Germinal center (tissue), 1 donor: ENCODE data around the gene OPCML.

Source experiments
- DNase-seq: peaks from one replicate; pipeline ENCODE4 v3.0.0; 2012; ENCODE audit warnings: mixed read lengths, low spot score

OPCML gene

DNA sequence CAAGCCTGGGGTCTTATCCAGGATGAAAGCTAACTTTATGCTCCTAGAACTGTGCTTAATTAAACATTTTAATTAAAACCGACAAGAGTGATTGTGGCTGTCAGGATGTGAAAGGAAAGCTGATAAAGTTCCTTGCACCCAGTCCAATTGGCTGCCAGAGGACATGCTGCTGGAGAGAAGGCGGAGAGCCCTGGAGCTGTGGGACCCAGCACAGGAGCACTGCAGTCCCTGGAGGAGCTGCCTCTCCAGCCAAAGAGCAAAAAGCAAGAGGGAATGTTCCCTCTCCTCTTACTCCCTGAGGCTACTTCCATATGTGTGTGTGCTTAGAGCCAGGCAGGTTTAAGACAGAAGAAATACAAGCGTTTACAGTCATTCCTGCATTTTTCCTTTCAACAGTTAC, 118.6 kb downstream of the OPCML start:
- no peak for DNase-seq

- no peak for DNase-seq
Measured at GRCh38 chr11:133409799-133410198, 122.5 kb downstream of the OPCML start.

GRCh38 chr11:133408936-133409335, 123.4 kb downstream of the OPCML start:
- DNase-seq, result no peak

- no peak for DNase-seq
Measured at GRCh38 chr11:133408402-133408801, 123.9 kb downstream of the OPCML start.

GRCh38 chr11:133406489-133406888, 125.8 kb downstream of the OPCML start:
- DNase-seq, result no peak

- DNase-seq, result no peak
Measured at GRCh38 chr11:133403900-133404299, 128.4 kb downstream of the OPCML start.

DNA sequence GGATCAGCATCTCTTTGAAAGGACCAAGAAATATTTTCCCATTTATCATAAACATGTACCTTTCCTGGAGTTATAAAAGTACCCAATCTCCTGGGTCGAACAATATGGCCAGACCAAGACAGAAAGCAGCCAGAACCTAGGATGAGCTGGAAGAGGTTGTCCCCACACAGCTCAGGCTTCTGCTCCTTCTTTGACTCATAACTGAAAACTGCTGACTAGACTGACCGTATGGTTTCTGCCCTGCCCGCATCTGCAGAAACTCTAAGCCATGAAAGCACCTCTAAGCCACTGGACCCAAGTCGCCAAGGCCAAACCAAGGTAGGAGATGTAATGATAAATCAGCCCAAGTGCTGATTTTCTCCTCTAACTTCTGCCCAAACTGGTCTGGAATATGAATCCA, 129.8 kb downstream of the OPCML start:
- DNase-seq, result no peak

GRCh38 chr11:133399855-133400625, 132.3 kb downstream of the OPCML start:
- DNase-seq, result no peak

- no peak for DNase-seq
Measured at GRCh38 chr11:133399294-133399693, 133.0 kb downstream of the OPCML start.

GRCh38 chr11:133390803-133391202, 141.5 kb downstream of the OPCML start:
- no peak for DNase-seq

DNA sequence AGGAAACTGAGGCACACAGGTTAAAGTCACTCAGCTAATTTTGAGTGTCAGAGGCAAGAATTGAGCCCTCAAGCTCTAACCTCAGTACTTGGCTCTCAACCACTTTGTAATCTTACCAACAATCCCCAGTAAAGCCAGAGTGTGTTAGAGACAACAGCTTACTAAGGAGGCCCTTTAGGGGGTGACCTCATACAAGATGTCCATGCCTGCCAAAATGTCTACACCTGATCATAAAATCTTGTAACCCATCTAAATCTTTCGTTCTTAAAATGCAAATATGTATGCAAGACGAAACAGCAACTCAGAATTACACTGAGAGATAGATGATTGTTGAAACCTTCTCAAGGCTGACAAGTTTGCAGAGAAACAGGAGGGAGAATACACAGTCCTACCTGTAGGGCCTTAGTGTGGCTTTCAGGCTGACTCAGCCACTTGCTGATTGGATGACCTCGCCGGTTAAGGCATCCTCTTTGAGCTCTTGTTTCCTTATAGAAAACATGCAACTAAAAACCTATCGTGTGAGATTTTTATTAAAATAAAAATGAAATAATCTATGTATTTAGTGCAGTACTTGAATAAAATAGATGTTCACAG, 143.2 kb downstream of the OPCML start:
- DNase-seq, result no peak

GRCh38 chr11:133388260-133388659, 144.0 kb downstream of the OPCML start:
- DNase-seq, result no peak

DNA sequence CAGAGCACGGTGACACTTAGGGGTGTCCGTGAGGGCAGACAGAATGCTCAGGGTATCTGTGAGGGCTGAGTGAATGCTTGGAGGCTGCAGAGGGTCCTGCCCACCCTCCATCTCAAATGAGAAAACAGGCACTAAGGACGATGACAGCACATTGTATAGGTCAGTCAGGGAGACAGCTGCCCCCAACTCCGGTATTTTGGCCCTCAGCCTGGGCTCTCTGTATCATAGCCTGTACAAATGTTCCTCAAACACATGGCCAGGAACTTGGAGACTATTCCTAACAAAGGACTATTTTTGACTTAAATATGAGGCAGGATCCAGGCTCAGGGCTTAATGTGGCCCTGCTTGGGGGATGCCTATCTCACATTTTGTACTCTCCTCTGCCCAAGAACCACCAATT, 145.4 kb downstream of the OPCML start:
- DNase-seq, result no peak

DNA sequence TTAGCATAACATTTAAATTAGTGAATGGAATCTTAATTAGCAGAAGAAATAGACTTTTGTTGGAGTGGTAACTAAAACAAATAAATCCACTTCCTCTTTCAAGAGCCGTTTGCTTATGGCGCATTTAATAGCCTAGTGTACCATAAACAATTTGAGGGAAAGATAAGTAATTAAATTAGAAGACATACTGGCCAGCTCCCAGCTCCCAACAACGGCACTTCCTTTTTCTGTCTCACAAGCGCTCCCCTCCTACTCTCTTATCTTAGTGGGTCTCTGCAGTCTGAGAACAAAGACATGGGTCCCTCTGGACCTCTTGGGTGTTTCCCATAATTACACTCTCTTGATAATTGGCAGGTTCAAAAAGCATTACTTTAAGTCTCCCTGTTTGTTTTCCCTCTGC, 146.0 kb downstream of the OPCML start:
- DNase-seq, result no peak

GRCh38 chr11:133385781-133386180, 146.5 kb downstream of the OPCML start:
- DNase-seq, result no peak

GRCh38 chr11:133384731-133385130, 147.6 kb downstream of the OPCML start:
- no peak for DNase-seq

DNA sequence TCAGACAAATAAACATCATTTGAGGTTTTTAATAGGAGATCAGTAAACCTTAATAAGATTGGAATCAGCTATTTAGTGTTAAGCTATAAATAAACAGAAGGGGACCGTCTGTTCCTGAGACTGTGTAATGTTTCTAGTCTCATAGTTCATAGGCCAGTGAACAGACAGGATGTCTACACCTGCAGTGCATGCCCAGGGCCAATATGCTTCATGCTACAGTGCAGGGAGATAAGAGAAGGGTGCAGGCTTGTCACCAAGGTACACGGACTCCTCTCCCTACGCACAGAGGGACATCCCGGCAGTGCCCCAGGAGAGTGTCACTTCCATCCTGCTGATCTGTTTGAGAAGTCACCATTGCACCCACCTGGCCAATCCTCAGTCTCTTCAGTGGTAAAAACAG, 148.6 kb downstream of the OPCML start:
- DNase-seq, result no peak

DNA sequence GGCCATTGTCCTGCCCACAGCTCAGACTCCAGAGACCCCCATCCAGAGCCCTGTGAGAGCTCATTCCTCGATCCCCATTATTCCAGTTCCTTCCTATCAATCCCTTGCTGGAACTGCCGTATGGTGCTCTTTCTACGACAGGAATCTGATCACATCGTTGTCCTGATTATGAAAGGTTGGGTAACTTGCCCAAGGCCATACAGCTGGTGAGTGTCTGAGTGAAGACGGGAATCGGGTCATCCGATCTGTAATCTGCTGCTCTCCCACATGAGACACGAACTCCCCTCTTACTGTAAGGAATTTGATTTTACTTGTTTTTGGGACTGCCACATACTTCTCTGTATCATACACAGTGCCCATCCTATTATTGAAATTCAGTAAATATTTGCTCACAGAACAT, 149.1 kb downstream of the OPCML start:
- no peak for DNase-seq

DNA sequence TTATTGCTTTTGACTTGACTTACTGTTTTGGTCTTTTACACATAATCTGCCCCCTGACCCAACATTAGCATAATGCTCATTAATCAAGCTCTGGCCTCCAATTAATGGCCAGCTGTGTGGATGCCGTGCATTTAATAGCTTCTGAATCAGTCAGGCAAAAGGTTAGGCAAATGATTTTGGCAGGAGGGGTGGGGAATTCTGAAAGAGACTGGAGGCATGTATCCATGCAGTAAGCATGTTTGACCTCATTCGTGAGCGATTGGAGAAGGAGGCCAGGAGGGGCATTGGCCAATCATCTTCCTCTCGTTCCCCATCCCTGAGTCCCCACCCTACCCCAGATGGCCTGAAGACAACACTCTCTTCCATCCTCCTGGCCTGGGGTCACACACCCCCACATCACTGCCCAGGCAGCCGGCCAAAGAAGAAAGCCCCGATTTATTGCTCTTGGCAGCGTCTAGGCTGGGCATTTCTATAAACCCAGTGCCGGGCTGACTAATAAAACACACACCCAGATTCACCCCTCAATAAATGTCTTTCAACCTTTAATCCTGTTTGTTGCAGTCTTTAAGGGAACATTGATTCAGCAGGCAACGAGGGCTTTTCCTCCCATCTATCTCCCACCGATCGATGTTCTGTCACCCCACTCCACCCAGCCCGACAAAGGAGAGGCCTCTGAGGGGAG, 150.0 kb downstream of the OPCML start:
- no peak for DNase-seq

GRCh38 chr11:133381761-133382130, 150.6 kb downstream of the OPCML start:
- no peak for DNase-seq

GRCh38 chr11:133366147-133366546, 166.2 kb downstream of the OPCML start:
- no peak for DNase-seq

- no peak for DNase-seq
Measured at GRCh38 chr11:133362916-133363315, 169.4 kb downstream of the OPCML start.

GRCh38 chr11:133362156-133362555, 170.1 kb downstream of the OPCML start:
- no peak for DNase-seq

DNA sequence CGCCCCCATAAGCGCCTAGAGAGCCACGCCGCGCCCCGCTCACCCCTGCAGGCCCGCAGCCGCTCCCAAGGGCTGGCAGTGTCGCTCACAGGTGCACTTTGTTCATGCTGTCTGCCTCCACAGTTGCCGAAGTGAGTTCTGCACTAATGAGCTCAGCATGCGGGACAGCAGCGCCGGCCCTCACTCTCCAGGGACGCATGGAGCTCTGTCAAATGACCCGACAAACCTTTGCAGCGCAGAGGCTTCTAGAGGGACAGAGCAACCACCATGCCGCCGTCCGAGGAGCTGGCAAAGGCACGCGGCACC, 170.7 kb downstream of the OPCML start:
- DNase-seq, result no peak
